SW 1271 (cell line): ENCODE results near the gene SAMD4A.
A peak's percentile ranks its signal among the peaks of the same experiment; 100 is the strongest.

Source experiments
- DNase-seq, 2 experiments: peaks; one replicate each; lab custom pipeline; 2025; lab: John Stamatoyannopoulos, UW

The SAMD4A gene

DNA sequence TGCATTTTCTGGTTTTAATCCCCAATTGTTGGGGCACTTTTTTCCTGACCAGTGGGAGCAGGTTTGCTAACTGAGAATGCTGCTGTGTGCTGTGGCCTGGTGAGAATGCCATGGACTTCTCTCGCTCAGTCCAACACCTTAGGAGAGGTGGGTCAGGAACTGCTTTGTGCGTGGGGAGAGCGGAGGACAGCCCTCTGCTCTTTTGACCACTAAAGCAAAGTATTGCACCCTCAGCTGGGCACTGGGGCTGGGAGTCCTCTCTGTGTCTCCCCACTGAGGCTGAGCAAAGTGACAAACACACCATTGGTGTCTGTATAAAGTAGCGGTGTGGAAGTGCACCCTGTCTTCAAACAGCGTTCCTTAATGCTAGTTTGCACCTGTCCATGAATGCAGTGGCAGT lies 136.2 kb downstream of the SAMD4A start:
- no peak for DNase-seq

- no peak for DNase-seq
Observed at GRCh38 chr14:54703724-54704123, 136.8 kb downstream of the SAMD4A start.

DNA sequence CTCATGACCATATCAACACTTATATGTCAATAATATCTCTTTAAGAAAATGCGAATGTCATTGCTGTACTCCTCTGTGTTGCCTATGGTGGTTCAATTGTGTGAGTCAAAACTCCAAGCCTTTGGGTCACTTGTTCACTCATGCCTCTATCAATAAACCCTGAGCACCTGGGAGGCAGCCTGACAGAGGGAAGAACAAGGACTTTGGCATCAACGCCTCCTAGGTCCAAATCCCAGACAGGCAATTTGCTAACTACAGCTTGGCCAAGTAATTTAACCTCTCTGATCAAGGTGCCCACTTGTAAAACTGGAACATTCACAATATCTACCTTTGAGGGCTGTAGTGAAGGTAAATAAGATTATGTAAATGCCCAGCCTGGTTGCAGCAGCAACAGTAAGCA lies 137.8 kb downstream of the SAMD4A start:
- DNase-seq: no peak

DNA sequence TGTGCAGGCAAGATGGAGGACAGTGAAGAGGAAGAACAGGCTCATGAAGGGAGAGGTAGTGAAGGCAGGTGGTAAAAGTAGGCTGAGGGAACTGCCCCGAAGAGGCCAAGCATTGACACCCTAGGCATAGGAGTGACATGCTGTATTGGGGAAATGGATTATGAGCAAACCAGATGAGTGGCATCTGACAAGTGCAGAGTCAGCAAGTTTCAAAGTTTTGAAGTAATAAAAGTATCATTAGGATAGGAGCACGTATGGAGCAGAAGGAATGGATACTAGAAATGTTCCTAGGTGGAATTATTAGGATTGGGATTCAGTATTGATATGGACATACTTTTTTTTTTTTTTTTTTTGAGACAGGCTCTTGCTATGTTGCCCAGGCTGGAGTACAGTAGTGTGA lies 139.8 kb downstream of the SAMD4A start:
- DNase-seq: no peak

- no peak for DNase-seq
Observed at GRCh38 chr14:54708161-54708560, 141.2 kb downstream of the SAMD4A start.

DNA sequence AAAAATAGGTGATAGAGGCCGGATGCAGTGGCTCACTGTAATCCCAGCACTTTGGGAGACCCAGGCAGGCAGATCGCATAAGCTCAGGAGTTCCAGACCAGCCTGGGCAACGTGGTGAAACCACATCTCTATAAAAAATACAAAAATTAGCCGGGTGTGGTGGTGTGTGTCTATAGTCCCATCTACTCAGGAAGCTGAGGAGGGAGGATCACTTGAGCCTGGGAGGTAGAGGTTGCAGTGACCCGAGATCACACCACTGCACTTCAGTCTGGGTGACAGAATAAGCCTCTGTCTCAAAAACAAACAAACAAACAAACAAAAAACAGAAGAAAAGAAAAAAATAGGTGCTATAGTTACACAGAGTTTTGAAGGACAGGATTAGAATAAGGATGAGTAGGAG lies 142.1 kb downstream of the SAMD4A start:
- no peak for DNase-seq

- DNase-seq: no peak
Observed at GRCh38 chr14:54709444-54709843, 142.5 kb downstream of the SAMD4A start.

- DNase-seq: no peak
Observed at GRCh38 chr14:54709867-54710266, 142.9 kb downstream of the SAMD4A start.

DNA sequence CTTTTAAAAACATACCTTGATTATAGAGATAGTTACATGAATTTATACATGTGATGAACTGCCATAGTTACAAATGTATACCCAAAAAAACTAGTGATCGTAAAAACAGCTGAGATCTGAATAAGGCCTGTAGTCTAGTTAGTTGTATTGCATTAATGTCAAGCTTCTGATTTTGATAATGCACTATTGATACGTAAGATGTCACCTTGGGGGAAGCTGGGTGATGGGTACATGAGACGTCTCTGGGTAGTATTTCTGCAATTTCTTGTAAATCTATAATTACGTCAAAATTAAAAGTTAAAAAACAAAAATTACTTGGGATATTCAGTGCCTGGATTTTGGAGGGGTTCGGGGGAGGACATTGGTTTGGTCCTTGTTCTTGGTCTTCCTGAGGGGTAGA lies 144.4 kb downstream of the SAMD4A start:
- DNase-seq: no peak

DNA sequence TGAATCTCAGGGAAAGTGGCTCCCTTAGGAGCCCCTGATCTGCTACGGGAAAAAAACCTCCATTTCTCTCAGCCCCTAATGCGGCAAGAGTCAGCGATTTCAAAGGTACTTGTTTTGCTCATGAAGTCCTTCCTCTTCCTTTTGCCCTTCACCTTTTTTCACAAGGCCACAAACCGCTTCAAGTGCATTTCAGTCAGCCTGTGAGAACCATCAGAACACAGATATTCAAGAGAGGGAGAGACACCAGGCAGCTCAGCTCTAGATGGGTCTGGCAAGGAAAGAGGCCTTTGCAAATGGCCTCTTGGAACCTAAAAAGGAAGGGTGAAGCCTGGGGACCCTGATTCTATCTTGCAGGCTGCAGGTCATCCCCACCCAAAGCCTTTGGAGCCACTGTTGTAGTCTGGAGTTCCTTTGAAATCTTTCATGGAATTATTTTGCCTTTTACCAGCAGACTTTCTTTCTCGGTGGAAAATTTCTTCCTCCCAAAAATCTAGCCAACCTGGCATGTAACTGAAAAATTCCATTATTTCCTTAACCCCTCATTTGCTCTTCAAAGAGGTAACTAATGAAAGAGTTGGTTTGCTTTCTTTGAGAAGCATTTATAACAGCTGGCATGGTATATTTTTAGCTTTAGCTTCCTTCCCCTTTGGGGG lies 145.0 kb downstream of the SAMD4A start:
- no peak for DNase-seq

DNA sequence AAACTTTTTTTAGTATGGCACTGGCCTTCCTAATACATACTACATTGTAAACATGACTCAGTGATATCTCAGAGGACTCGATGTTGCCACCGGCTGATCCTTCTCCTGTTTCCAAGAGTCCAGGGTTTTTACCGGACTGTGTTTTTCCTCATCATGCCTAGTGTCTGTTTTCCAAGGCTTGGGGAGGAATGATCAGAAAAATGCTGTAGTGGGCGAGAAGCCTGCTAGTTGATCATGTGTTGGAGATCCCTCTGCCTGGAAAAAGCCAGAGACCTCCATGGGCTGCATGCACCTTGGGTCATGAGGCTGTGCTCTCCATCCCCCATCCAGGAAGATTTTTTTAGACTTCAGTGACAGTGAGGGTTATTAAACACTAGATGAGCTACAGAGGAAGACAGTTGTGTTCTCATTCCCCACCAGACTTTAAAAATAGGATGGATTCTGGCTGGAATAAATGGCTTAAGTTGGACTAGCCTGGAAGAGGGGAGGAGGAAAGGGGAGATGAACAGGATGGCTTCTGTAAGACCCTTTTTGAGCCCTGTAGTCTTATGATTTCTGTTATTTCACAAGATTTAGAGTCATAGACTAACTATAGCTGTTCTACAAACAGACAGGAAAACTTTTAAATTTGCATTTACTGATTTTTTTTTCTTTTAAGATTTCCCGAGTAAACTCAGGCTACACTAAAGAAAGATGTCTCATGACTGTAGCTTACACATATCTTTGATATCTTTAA lies 145.7 kb downstream of the SAMD4A start:
- no peak for DNase-seq

GRCh38 chr14:54713379-54713778 lies 146.5 kb downstream of the SAMD4A start:
- DNase-seq: no peak

DNA sequence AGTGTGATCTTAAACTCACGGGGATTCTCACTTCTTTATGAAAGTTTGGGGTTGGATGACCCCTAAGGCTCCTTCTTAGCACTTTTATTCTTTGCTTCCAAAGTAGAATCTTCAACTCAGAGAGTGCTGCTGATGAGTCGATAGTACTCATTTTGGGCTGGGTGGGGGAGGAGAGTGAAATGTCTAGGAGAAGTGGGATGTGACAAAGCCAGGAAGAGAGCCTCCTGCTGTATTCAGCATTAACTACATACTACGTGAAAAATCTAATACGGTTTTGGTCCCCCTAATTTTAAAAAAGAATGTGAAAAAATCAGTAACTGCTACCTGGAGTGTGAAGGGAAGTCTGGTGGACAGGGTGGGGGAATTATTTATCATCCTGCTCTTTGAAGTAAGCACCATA lies 148.3 kb downstream of the SAMD4A start:
- DNase-seq: no peak

GRCh38 chr14:54715811-54716210 lies 148.9 kb downstream of the SAMD4A start:
- DNase-seq: no peak

DNA sequence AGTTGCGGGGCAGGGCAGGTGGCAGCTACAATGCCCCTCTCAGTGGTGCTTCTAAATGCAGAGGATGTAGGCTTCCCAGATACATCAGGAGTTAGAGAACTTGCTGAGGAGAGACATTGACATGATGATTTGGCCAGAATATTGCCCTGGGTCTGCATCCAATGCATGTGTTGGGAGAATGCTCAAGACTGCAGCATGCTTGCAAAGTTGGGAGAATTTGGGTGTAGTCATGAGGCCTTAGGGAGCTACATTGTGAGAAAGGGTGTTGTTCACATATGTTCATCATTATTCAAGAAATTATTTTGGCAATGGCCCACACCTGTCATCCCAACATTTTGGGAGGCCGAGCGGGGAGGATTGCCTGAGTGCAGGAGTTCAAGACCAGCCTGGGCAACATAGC lies 149.9 kb downstream of the SAMD4A start:
- DNase-seq: no peak

DNA sequence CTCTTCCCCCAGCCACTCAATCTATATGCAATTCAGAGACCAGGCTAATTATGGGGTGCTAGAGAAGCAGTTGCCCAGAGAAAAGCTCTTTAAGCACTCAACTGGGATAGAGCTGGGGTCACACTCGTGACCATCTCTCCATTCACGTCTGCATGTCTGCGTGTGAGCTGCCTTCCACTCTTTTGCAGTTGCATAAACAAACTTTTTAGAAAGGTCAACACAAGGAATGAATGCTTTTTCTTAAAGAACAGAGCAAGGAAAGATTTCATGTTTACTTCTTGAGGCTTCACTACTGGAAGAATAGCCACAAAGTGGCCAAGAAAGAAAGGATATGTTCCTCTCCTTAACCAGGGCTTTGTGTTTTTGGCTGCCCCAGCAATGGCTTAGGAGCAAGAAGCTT lies 151.1 kb downstream of the SAMD4A start:
- DNase-seq: no peak

GRCh38 chr14:54719406-54719805 lies 152.5 kb downstream of the SAMD4A start:
- DNase-seq: no peak

DNA sequence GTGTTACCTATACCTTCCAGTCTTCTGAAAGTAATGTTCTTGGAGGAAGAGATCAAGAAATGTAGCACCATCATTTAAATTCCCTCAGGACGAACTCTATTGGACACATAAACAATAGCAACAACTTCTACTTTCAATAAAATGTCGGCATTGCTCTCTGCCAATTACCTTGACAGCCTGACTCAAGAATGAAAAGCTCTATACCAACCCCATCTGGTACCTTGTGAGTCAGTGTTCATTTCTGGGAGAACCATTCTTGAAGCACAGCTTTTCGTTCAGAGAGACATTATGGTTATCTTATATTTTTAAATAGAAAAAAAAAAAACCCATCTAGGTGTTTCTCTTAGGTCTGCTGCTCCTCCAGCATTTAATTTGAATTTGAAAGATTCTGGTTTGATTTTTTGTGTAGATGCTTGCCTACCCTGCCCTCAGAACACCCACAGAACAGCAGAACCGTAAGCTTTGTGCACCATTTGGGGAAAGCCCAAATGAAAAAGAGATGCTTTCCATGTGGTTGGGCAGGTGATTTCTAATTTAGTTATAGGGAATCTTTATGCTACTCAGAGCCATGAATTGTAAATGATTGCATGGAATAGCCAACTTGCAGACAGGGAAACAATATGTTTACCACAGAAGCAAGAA lies 156.0 kb downstream of the SAMD4A start:
- DNase-seq: peak in 1 of 2 experiments; percentile 33

- DNase-seq: no peak
Observed at GRCh38 chr14:54724123-54724522, 157.2 kb downstream of the SAMD4A start.

GRCh38 chr14:54724676-54725325 lies 157.9 kb downstream of the SAMD4A start:
- DNase-seq: no peak

DNA sequence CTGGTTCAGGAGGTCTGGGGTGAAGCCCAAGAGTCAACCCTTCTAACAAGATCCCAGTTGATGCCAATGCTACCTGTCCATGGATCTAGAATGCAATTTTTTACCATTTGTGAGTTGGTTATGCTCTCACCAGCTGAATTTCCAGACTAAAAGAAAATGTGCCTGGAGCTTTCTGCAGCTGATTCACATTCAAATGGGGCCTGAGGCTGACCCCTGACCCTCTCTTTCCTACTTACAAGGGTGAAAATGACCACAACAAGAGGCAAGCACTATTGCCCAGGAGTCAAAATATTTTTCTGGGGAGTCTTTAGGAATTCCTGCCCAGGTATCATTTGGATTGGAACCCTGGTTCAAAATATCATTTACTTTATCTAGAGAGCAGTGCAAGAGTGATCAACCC lies 159.1 kb downstream of the SAMD4A start:
- no peak for DNase-seq

DNA sequence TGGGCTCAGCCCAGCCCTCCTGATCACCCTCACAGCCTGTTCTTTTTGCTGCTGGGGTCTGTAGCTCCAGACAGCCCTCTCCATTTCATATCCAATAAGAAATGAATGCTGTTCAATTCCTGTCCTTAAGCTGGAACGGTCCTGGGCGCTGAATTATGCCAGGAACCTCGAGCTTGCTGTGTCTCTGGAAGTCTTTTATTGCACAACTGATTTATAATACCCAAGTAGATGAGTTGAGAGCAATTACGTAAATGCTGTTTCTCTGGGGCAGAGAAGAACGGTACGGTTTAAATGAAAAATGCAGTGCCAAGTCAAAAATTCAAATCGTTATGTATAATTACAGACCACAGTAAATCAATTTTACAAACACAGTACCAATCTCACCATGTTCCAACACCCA lies 161.0 kb downstream of the SAMD4A start:
- DNase-seq: no peak
